Daoy (cell line): ENCODE data around the gene KRT16. TPM values are rescaled to one million over a fixed set of nuclear protein-coding genes. Genes with fewer than 3 reads are reported as not detected.

Source experiments
- total RNA-seq: library from RNA; depleted of rRNA; stranded (reverse); fragments of >200 nt; shearing (Covaris generic); gene quantifications from 2 replicates; pipeline ENCODE4 v1.2.3, GENCODE V29; 2014; rRNA removed

The KRT16 gene
- total RNA-seq, 1 experiment from 2014 or later: 1.0 TPM

Other genes with a start within 250 kb of the KRT16 start
- gene KRT33B, start 243.0 kb downstream of the KRT16 start, total RNA-seq: not detected in 2 replicates
- 0.46 and 1.4 TPM in 2 replicates for gene KRT34, start 230.5 kb downstream of the KRT16 start, total RNA-seq
- gene KRT31, start 215.2 kb downstream of the KRT16 start, total RNA-seq: not detected in 2 replicates
- gene KRT37, start 188.2 kb downstream of the KRT16 start, total RNA-seq: not detected in 2 replicates
- not detected in 2 replicates for gene KRT38, start 171.8 kb downstream of the KRT16 start, total RNA-seq
- gene KRT32, start 145.4 kb downstream of the KRT16 start, total RNA-seq: 0.06 TPM in 2 replicates
- gene KRT35, start 131.6 kb downstream of the KRT16 start, total RNA-seq: not detected in 2 replicates
- gene KRT36, start 122.9 kb downstream of the KRT16 start, total RNA-seq: not detected in 2 replicates
- gene KRT13, start 107.2 kb downstream of the KRT16 start, total RNA-seq: not detected in 2 replicates
- gene KRT15, start 93.9 kb downstream of the KRT16 start, total RNA-seq: 0.51 and 3.1 TPM in 2 replicates
- gene KRT19, start 84.5 kb downstream of the KRT16 start, total RNA-seq: 0.86 TPM in 1 of 2 replicates, not detected in the other
- gene KRT9, start 40.7 kb downstream of the KRT16 start, total RNA-seq: not detected in 2 replicates
- gene KRT14, start 25.9 kb downstream of the KRT16 start, total RNA-seq: 0.63 and 1.4 TPM in 2 replicates
- gene KRT17, start 11.8 kb upstream of the KRT16 start, total RNA-seq: 276 and 317 TPM in 2 replicates
- 78.2 and 85.4 TPM in 2 replicates for gene EIF1, start 76.1 kb upstream of the KRT16 start, total RNA-seq
- not detected in 2 replicates for gene GAST, start 99.6 kb upstream of the KRT16 start, total RNA-seq
- 0.11 TPM in 1 of 2 replicates, not detected in the other for gene HAP1, start 121.9 kb upstream of the KRT16 start, total RNA-seq
- gene JUP, start 173.9 kb upstream of the KRT16 start, total RNA-seq: 32.6 and 36.3 TPM in 2 replicates
- 44.4 and 60.9 TPM in 2 replicates for gene P3H4, start 199.2 kb upstream of the KRT16 start, total RNA-seq
- 123 and 139 TPM in 2 replicates for gene FKBP10, start 200.2 kb upstream of the KRT16 start, total RNA-seq
- gene NT5C3B, start 223.5 kb upstream of the KRT16 start, total RNA-seq: 67.6 and 79.3 TPM in 2 replicates
- 0.74 TPM in 1 of 2 replicates, not detected in the other for gene KLHL10, start 225.1 kb upstream of the KRT16 start, total RNA-seq